NCI-H2081 (cell line): Measurements from ENCODE around the gene PAXIP1.
"Not testable (repeated sequence)": the region's sequence is repeated elsewhere in the genome, so short reads cannot be mapped to it uniquely, and the experiment has no call there.

Source experiments
- DNase-seq, 2 experiments: peaks; one replicate each; lab custom pipeline; 2025; lab: John Stamatoyannopoulos, UW

Gene PAXIP1

GRCh38 chr7:154942691-154943090 is 60.2 kb downstream of the PAXIP1 start:
- no peak for DNase-seq

- DNase-seq: no peak
Observed at GRCh38 chr7:154937837-154938236, 65.1 kb downstream of the PAXIP1 start.

GRCh38 chr7:154934353-154934952 is 68.5 kb downstream of the PAXIP1 start:
- not testable (repeated sequence) for DNase-seq

GRCh38 chr7:154931906-154932305 is 71.0 kb downstream of the PAXIP1 start:
- no peak for DNase-seq

GRCh38 chr7:154929006-154929726 is 73.8 kb downstream of the PAXIP1 start:
- DNase-seq: no peak

GRCh38 chr7:154928136-154929005 is 74.6 kb downstream of the PAXIP1 start:
- DNase-seq: peak in 1 of 2 experiments; percentile 38

- DNase-seq: peak; percentile 81 to 83
Observed at GRCh38 chr7:154927624-154928125, 75.2 kb downstream of the PAXIP1 start.

GRCh38 chr7:154922472-154922871 is 80.5 kb downstream of the PAXIP1 start:
- not testable (repeated sequence) for DNase-seq

GRCh38 chr7:154919344-154920225 is 83.3 kb downstream of the PAXIP1 start:
- no peak for DNase-seq

GRCh38 chr7:154918741-154919140 is 84.2 kb downstream of the PAXIP1 start:
- no peak for DNase-seq

- DNase-seq: no peak
Observed at GRCh38 chr7:154918266-154918665, 84.7 kb downstream of the PAXIP1 start.

- DNase-seq: no peak
Observed at GRCh38 chr7:154917808-154918160, 85.1 kb downstream of the PAXIP1 start.

GRCh38 chr7:154916856-154917807 is 85.8 kb downstream of the PAXIP1 start:
- no peak for DNase-seq

GRCh38 chr7:154916381-154916780 is 86.5 kb downstream of the PAXIP1 start:
- DNase-seq: no peak

GRCh38 chr7:154915600-154915999 is 87.3 kb downstream of the PAXIP1 start:
- no peak for DNase-seq

- no peak for DNase-seq
Observed at GRCh38 chr7:154914996-154915380, 87.9 kb downstream of the PAXIP1 start.

GRCh38 chr7:154914308-154914995 is 88.5 kb downstream of the PAXIP1 start:
- no peak for DNase-seq

GRCh38 chr7:154913638-154914307 is 89.2 kb downstream of the PAXIP1 start:
- DNase-seq: peak; percentile 64 to 76
